IPS DF 6.9 (cell line): ENCODE measurements around the gene NFKBIB.
"Not testable (repeated sequence)": the region's sequence is repeated elsewhere in the genome, so short reads cannot be mapped to it uniquely, and the experiment has no call there.

Experiments used
- DNase-seq: peaks from one replicate; pipeline ENCODE4 v3.0.0-alpha.2; 2013; ENCODE audit warnings: low read depth, low spot score
- H3K27ac ChIP-seq: one replicate; pipeline ENCODE4 v1.5.1; 2013; ENCODE audit warnings: low read length, control low read depth
- H3K27me3 ChIP-seq: 2 replicates; pipeline ENCODE4 v1.6.1; 2013; ENCODE audit warnings: mild to moderate bottlenecking, low read length; ENCODE audit not compliant: control insufficient read depth, insufficient read depth
- H3K36me3 ChIP-seq: 2 replicates; pipeline ENCODE4 v1.6.1; 2013; ENCODE audit warnings: low read length; ENCODE audit not compliant: control insufficient read depth, insufficient read depth
- H3K4me1 ChIP-seq: 2 replicates; pipeline ENCODE4 v1.6.1; 2013; ENCODE audit warnings: low read length; ENCODE audit not compliant: control insufficient read depth, insufficient read depth
- H3K4me3 ChIP-seq: 2 replicates; pipeline ENCODE4 v1.5.1; 2013; ENCODE audit warnings: mild to moderate bottlenecking, low read length
- H3K9me3 ChIP-seq: 2 replicates; pipeline ENCODE4 v1.6.1; 2013; ENCODE audit warnings: low read length, inconsistent platforms; ENCODE audit not compliant: control insufficient read depth, insufficient read depth
- whole genome bisulfite sequencing: extraction: QIAGEN DNeasy Blood & Tissue Kit; methylation state at CpG from one replicate; pipeline ENCODE4 v1.1.7; 2013; ENCODE audit warnings: mixed read lengths, missing lambda C conversion rate; ENCODE audit not compliant: insufficient read length, insufficient coverage; 5-methylcytosine and 5-hydroxymethylcytosine counted together

NFKBIB gene

GRCh38 chr19:38859631-38860204 is 40.1 kb upstream of the NFKBIB start:
- H3K27me3 ChIP-seq, H3K4me1 ChIP-seq, H3K27ac ChIP-seq, H3K36me3 ChIP-seq, H3K9me3 ChIP-seq, H3K4me3 ChIP-seq, DNase-seq: not testable (repeated sequence)
- WGBS: 100% methylated on average over 2 of the region's 21 CpGs

DNA sequence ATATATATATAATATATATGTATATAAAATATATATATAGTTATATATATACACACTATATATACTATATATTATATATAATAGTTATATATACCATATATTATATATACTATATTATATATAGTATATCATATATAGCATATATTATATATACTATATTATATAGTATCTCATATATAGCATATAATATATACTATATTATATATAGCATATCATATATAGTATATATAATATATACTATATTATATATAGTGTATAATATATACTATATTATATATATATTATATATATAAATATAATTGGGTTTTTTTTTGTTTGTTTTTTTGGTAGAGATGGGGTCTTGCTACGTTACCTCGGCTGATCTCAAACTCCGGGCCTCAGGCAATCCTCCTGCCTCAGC is 38.4 kb upstream of the NFKBIB start:
- H3K27me3 ChIP-seq: no peaks in the 10 kb centered on the region

GRCh38 chr19:38862321-38863059 is 37.3 kb upstream of the NFKBIB start:
- Histone ChIP-seq H3K27ac (no peak overlapping the region), H3K9me3 (no peaks in the 10 kb centered on the region), H3K4me1 (no peaks in the 10 kb centered on the region), H3K36me3 (no peaks in the 10 kb centered on the region), H3K27me3 (no peaks in the 10 kb centered on the region), H3K4me3 (no peak overlapping the region)
- DNase-seq: no peak
- no CpG with 5 or more reads among the region's 10 CpGs for WGBS

More for the DNA sequence above, 38.4 kb upstream of the NFKBIB start:
- H3K4me1 ChIP-seq: no peaks in the 10 kb centered on the region
- DNase-seq: no peak
- H3K27ac ChIP-seq: no peak overlapping the region
- no peaks in the 10 kb centered on the region for H3K36me3 ChIP-seq
- H3K4me3 ChIP-seq: no peak overlapping the region
- no peaks in the 10 kb centered on the region for H3K9me3 ChIP-seq
- no CpG with 5 or more reads among the region's 3 CpGs for WGBS

- H3K27ac ChIP-seq: no peak overlapping the region
- H3K36me3 ChIP-seq: no peaks in the 10 kb centered on the region
- no peaks in the 10 kb centered on the region for H3K27me3 ChIP-seq
- H3K4me3 ChIP-seq: no peak overlapping the region
- no peak for DNase-seq
- no peaks in the 10 kb centered on the region for H3K9me3 ChIP-seq
- WGBS: no CpG with 5 or more reads among the region's 10 CpGs
- H3K4me1 ChIP-seq: 0 out of 2 replicates have a peak, but pooled peaks cover 2% of the 10 kb centered on the region
These were observed 32.5 kb upstream of the NFKBIB start for GRCh38 chr19:38867171-38867780.

DNA sequence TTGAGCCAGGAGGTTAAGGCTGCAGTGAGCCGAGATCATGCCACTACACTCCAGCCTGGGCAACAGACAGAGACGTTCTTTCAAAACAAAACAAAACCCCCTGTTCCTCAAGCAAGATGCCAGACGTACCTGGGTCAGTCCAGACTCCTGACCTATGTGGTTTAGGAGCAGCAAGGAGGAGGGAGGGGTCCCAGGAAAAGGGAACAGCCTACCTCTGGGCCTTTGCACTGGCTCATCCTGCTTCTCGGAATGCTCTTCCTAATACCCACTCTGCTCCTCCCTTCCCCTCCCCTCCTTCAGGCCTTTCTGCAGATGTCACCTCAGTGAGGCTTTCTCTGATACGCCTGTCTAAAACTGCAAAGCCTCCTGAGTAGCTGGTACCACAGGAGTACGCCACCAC is 31.2 kb upstream of the NFKBIB start:
- no peak for DNase-seq
- Histone ChIP-seq H3K36me3 (no peaks in the 10 kb centered on the region), H3K27me3 (no peaks in the 10 kb centered on the region), H3K4me1 (0 out of 2 replicates have a peak, but pooled peaks cover 2% of the 10 kb centered on the region), H3K27ac (no peak overlapping the region), H3K4me3 (no peak overlapping the region), H3K9me3 (no peaks in the 10 kb centered on the region)
- no CpG with 5 or more reads among the region's 6 CpGs for WGBS

DNA sequence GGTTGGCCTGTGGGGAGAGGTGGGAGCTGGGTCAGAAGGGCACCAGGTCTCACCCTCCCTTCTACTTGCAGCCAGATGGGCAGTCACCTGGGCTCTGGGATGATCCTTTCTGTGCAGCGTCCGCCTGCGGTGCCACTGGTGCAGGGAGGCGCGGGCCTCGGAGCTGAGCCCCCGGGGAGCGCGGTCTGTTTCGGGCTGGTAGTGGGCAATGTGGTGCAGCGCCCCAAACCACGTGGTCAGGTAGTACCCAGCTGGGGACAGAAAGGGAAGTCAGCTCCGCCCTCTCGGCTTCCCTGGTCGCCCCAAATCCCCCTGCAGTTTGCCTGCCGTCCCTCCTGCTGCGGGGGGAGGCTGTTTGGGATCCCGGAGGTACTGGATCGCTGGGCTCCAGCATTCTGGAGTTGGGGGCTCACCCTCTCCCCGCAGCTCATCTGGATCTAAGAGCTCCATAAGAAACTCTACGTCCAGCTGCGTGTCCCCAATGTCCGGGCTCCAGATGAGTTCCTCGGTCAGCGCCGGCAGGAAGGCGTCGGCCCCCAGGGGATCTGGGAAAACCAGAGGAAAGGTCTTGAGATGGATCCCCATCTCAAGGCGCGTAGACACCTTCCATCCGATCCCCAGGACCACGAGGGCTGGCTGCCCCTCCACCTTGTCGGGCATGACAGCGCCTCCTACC is 30.5 kb upstream of the NFKBIB start:
- Histone ChIP-seq H3K27ac (no peak overlapping the region), H3K4me1 (0 out of 2 replicates have a peak, but pooled peaks cover 2% of the 10 kb centered on the region), H3K27me3 (no peaks in the 10 kb centered on the region), H3K4me3 (peak overlapping the region; percentile 32; the same call in 1 of the 2 replicates), H3K9me3 (no peaks in the 10 kb centered on the region), H3K36me3 (no peaks in the 10 kb centered on the region)
- DNase-seq: no peak
- no CpG with 5 or more reads among the region's 34 CpGs for WGBS

- H3K9me3 ChIP-seq: no peaks in the 10 kb centered on the region
- H3K4me3 ChIP-seq: peak overlapping the region; percentile 32; the same call in 1 of the 2 replicates
- WGBS: 100% methylated on average over 9 of the region's 62 CpGs
- no peak for DNase-seq
- H3K27me3 ChIP-seq: no peaks in the 10 kb centered on the region
- H3K27ac ChIP-seq: no peak overlapping the region
- 0 out of 2 replicates have a peak, but pooled peaks cover 2% of the 10 kb centered on the region for H3K4me1 ChIP-seq
- H3K36me3 ChIP-seq: no peaks in the 10 kb centered on the region
These were observed 29.7 kb upstream of the NFKBIB start for GRCh38 chr19:38869836-38870607.

DNA sequence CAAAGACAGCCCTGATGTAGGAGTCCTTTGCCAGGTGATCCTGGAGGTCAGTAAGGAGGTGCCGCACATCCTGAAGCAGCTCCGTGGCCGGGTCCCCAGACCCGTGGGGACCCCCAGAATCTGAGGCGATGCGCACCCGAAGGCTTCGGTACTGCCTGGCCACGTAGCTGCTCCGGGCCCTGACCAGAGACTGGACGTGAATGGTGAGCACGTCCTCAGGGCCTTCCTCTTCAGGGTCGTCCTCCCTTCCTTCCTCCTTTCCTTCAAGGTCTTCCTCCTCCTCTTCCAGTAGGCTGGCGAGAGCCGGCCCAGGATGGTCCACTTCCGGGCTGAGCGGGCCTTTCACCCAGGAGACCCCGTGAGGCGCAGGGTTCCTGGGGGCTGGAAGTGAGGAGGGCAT is 29.2 kb upstream of the NFKBIB start:
- WGBS: no CpG with 5 or more reads among the region's 19 CpGs
- Histone ChIP-seq H3K36me3 (no peaks in the 10 kb centered on the region), H3K27me3 (no peaks in the 10 kb centered on the region), H3K4me1 (0 out of 2 replicates have a peak, but pooled peaks cover 2% of the 10 kb centered on the region), H3K4me3 (no peak overlapping the region), H3K9me3 (no peaks in the 10 kb centered on the region), H3K27ac (no peak overlapping the region)
- no peak for DNase-seq

DNA sequence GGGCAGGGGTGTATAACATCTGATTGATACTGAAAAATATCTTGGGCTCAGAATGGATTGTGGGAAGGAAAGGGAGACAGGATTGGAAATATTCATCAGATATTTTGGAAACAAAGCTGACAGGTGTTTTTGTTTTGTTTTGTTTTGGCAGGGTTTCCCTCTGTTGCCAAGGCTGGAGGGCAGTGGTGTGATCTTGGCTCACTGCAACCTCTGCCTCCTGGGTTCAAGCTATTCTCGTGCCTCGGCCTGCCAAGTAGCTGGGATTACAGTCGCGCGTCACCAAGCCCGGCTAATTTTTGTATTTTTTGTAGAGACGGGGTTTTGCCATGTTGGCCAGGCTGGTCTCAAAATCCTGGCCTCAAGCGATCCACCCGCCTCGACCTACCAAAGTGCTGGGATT is 26.4 kb upstream of the NFKBIB start:
- not testable (repeated sequence) for H3K36me3 ChIP-seq, H3K4me3 ChIP-seq, H3K4me1 ChIP-seq, H3K27me3 ChIP-seq, H3K9me3 ChIP-seq, DNase-seq, H3K27ac ChIP-seq
- WGBS: no CpG with 5 or more reads among the region's 10 CpGs
